Dendritic cell treated with granulocyte-macrophage colony-stimulating factor and Interleukin-4, amounts not matched to agents 40 ng/mL and 50 ng/mL, for 4 days (primary cell): ENCODE results near the gene DNASE1L2.
"Not testable (repeated sequence)": the region's sequence is repeated elsewhere in the genome, so short reads cannot be mapped to it uniquely, and the experiment has no call there.

Source experiments
- H3K27ac Mint-ChIP-seq: one replicate; pipeline ENCODE4 v1.8.0; 2022; ENCODE audit warnings: mild to moderate bottlenecking, mixed read lengths
- H3K27me3 Mint-ChIP-seq: one replicate; pipeline ENCODE4 v1.8.0; 2022; ENCODE audit warnings: mild to moderate bottlenecking, mixed read lengths
- H3K36me3 Mint-ChIP-seq: one replicate; pipeline ENCODE4 v1.8.0; 2022; ENCODE audit warnings: low read depth, mixed read lengths
- H3K4me1 Mint-ChIP-seq: one replicate; pipeline ENCODE4 v1.8.0; 2022; ENCODE audit warnings: low read depth, mixed read lengths
- H3K4me3 Mint-ChIP-seq: one replicate; pipeline ENCODE4 v1.8.0; 2022; ENCODE audit warnings: mild to moderate bottlenecking, moderate library complexity, mixed read lengths
- H3K9me3 Mint-ChIP-seq: one replicate; pipeline ENCODE4 v1.8.0; 2022; ENCODE audit warnings: mixed read lengths
- intact Hi-C: fragments of 100-400 bp; cut with micrococcal nuclease; formaldehyde crosslinking; loops from one replicate; pipeline ENCODE4 v1.15.0; 2022

DNASE1L2 gene

DNA sequence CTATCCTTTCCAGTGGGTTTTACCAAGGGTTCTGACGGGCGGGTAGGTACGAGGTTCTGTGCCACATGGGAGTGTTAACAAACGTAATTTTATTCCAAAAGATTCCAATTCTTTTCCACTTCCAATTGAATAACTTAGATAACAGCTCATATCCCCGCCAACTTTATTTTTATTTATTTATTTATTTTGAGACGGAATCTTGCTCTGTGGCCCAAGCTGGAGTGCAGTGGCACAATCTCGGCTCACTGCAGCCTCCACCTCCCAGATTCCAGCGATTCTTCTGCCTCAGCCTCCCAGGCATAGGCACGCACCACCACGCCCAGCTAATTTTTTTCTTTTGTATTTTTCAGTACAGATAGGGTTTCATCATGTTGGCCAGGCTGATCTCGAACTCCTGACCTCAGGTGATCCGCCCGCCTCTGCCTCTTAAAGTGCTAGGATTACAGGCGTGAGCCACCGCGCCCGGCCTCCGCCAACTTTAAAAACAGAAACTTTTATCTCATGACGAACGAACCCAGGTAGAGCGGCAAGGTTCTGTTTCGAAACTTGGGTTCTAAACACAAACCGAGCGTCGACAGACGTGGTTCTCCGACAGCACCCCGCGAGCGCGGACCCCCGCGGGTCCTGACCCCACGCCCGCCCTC lies 14.5 kb downstream of the DNASE1L2 start:
- Mint-ChIP-seq H3K4me3 (peak overlapping the region; percentile 88), H3K4me1 (peaks cover 12% of the 10 kb centered on the region), H3K9me3 (no peaks in the 10 kb centered on the region), H3K36me3 (peaks cover 61% of the 10 kb centered on the region), H3K27ac (peak overlapping the region; percentile 85), H3K27me3 (no peaks in the 10 kb centered on the region)
- intact Hi-C loops = loop anchor here (1.0 kb wide), 2 partner anchors 18 to 27 kb away; partner anchors contain the start of genes E4F1 and RNPS1

DNA sequence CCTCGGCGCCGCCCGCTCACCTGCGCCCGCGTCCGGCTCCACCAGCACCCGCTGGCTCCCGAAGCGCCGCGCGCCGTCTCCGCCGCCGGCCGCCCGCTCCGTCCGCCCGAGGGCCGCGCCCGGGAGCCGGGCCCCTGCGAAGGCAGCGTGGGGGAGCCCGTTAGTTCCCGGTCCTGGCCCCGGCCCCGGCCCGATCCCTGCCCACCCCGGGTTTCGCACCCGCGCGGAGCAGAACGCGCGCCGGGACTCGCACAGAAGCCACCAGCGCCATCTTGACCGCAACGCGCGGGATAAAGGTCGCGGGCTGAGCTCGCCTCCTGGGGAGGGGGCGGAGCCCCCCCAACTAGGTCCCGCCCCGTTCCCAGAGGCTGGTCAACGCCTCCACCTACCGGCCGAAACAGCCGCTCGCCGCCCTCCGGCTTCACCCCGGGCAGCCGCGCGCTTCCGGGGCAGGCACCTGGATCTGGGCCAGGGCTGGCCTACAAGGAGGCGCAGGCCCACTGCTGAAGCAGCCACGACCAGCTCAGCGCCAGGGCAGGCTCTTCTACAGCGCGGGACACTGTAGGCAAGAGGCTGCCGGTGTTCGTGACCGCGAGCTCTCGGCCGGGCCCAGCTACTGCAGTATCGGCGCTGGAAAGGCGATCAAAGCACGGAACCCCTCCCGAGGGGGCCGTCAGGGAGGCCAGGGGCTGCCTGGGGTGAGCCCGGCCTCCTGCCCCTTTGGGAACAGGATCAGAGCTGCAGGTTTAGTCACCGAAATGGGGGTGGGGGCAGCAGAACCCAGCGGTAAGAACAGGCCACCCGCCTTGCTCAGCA lies 15.3 kb downstream of the DNASE1L2 start, which contains the start of gene ECI1:
Gene ECI1, minus strand, starts transcription at position 292 of the 816 bp plus-strand sequence. Its CDS starts 21 bp downstream, at position 271.
- H3K4me1 Mint-ChIP-seq = peaks cover 12% of the 10 kb centered on the region
- H3K9me3 Mint-ChIP-seq = no peaks in the 10 kb centered on the region
- no peaks in the 10 kb centered on the region for H3K27me3 Mint-ChIP-seq
- peaks cover 61% of the 10 kb centered on the region for H3K36me3 Mint-ChIP-seq
- peak within 1 kb of the TSS; percentile 85 for H3K27ac Mint-ChIP-seq
- peak within 1 kb of the TSS; percentile 88 for H3K4me3 Mint-ChIP-seq
- intact Hi-C loops = loop anchor here (1.0 kb wide), 2 partner anchors 17 to 28 kb away; partner anchors contain the start of genes E4F1 and RNPS1

DNA sequence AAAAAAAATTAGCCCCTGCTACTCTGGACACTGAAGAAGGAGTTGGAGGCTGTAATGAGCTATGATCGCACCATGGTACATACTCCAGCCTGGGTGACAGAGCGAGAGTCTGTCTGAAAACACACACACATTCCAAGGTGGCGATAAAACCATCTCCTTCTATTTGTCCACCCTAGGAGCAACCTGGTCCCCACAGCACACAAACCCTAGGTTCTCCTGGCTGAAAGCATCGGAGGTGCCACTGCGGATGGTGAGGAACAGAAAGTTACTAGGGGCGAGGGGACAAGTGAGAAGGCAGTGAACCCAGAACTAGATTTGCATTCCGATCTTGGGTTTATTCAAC lies 16.5 kb downstream of the DNASE1L2 start:
- Mint-ChIP-seq H3K4me3 (no peak overlapping the region), H3K9me3 (no peaks in the 10 kb centered on the region), H3K27ac (no peak overlapping the region), H3K27me3 (no peaks in the 10 kb centered on the region), H3K36me3 (peaks cover 61% of the 10 kb centered on the region), H3K4me1 (peaks cover 12% of the 10 kb centered on the region)
- intact Hi-C loops = no loop called here

DNA sequence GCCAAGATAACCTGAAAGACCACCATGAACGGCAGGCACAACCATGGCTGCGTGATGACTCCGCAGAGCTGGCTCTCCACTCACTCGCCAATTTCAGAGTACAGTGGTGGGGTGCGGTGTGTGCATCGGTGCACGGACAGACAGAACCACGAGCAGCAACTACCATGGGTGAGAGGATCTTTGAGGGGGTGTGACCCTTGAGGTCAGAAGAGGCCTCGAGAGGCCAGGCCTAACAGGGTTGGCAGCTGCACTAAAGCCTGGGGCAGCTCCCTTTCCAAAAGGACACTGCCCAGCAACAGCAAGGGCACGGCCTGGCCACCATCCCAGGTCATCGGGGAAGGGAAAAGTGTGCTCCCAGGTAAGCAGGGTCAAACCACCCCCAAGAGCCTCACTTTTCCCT lies 17.0 kb downstream of the DNASE1L2 start:
- Mint-ChIP-seq H3K27ac (no peak overlapping the region), H3K9me3 (no peaks in the 10 kb centered on the region), H3K36me3 (peaks cover 61% of the 10 kb centered on the region), H3K4me1 (peaks cover 12% of the 10 kb centered on the region), H3K4me3 (no peak overlapping the region), H3K27me3 (no peaks in the 10 kb centered on the region)
- intact Hi-C loops = no loop called here

DNA sequence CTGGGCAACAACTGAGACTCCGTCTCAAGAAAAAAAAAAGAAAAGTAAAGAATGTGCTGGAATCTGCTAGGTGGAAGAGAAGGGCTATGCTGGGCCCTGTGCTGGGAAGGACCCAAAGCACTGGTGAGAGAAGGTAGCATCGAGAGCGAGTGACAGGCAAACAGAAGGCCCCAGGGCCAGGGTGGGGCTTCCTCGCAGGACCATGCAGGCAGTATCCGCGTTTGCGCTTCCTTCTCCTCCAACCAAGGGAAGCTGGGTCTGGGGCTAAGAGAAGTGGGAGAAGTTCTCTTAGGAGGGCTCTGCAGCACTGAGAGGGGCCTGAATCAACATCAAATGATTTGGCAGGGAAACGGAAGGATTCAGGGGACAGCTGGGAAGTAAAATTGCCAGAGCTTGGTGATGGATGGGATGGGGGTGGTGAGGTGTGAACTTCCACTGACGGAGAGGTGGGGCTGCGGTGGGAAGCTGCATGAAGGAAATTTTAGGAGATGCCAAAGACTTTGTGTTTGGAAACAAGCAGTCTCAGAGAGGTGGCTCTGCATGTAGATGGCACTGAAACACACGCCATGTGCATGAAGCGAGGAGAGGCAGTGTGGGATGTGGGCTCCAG lies 20.4 kb downstream of the DNASE1L2 start:
- intact Hi-C loops = no loop called here
- H3K27ac Mint-ChIP-seq = peak overlapping the region; percentile 9
- no peak overlapping the region for H3K4me3 Mint-ChIP-seq
- H3K27me3 Mint-ChIP-seq = no peaks in the 10 kb centered on the region
- H3K9me3 Mint-ChIP-seq = no peaks in the 10 kb centered on the region
- H3K4me1 Mint-ChIP-seq = peaks cover 5% of the 10 kb centered on the region
- peaks cover 91% of the 10 kb centered on the region for H3K36me3 Mint-ChIP-seq

DNA sequence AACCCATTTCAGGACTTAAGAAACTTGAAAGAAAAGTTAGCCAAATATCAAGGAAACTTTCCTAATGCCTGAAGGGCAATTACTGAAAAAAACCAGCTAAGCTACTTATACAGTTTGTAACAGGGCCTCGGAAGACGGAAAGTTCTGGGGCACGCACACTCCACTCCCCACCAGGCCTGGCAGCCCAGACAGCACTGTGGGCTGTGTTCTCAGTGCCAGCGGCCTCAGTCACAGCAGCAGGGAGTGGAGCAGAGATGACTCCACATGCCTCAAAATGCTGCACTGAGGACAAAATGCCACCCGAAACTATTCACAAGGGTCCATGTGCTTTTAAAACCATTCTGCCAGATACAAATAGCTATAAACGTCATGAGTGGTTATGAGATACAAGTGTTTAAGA lies 21.5 kb downstream of the DNASE1L2 start:
- H3K27ac Mint-ChIP-seq = no peak overlapping the region
- no peaks in the 10 kb centered on the region for H3K9me3 Mint-ChIP-seq
- intact Hi-C loops = no loop called here
- no peaks in the 10 kb centered on the region for H3K4me1 Mint-ChIP-seq
- peaks cover 100% of the 10 kb centered on the region for H3K36me3 Mint-ChIP-seq
- H3K4me3 Mint-ChIP-seq = no peak overlapping the region
- no peaks in the 10 kb centered on the region for H3K27me3 Mint-ChIP-seq

DNA sequence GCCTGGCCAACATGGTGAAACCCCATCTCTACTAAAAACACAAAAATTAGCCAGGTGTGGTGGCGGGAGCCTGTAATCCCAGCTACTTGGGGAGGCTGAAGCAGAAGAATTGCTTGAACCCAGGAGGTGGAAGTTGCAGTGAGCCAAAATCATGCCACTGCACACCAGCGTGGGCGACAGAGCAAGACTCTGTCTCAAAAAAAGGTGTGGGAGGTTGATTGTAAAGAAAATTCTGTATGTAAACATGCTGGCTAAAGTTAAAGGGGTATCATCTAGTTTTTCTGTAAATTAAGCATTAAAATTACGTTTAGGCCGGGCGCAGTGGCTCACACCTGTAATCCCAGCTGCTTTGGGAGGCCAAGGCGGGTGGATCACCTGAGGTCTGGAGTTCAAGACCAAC lies 22.3 kb downstream of the DNASE1L2 start:
- intact Hi-C loops, H3K27me3 Mint-ChIP-seq: not testable (repeated sequence)
- peaks cover 100% of the 10 kb centered on the region for H3K36me3 Mint-ChIP-seq

DNA sequence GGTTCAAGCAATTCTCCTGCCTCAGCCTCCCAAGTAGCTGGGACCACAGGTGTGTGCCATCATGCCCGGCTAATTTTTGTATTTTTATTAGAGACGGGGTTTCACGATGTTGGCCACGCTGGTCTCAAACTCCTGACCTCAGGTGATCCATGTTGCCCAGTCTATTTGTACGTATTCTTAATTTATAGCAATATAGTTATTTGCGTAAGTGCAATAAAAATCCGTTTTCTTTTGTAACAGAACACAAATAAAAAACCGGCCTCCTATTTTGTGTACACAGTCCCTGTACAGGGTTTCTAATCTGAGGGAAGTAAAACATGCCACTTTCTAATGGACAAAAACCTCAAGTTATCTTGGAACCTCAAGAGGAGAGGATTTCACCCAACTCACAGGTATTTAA lies 24.0 kb downstream of the DNASE1L2 start:
- intact Hi-C loops = loop anchor here (10.0 kb wide), 1 partner anchor 245 kb away; no protein-coding TSS in a partner anchor
- peaks cover 100% of the 10 kb centered on the region for H3K36me3 Mint-ChIP-seq

More for the DNA sequence above, 22.3 kb downstream of the DNASE1L2 start:
- not testable (repeated sequence) for H3K4me1 Mint-ChIP-seq, H3K9me3 Mint-ChIP-seq, H3K4me3 Mint-ChIP-seq, H3K27ac Mint-ChIP-seq

DNA sequence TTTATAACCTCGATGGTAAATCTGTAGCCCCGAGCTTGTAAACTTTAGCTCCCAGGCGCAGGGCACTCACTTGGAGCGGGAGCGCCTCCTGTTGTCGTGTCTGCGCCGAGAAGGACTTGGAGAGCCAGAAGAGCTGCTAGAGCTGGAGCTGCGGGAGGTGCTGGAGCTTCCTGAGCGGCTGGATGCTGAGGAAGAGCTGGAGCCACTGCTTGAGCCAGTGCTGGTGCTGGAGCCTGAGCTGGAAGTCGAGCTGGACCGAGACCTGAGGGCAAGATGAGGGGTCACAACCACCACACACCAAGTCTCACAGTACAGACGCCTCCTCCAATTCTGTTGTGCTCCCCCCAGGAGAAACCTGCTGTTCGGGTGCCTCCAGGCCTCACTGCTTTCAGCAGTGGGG lies 26.8 kb downstream of the DNASE1L2 start:
- not testable (repeated sequence) for H3K9me3 Mint-ChIP-seq, H3K4me3 Mint-ChIP-seq, H3K27me3 Mint-ChIP-seq, H3K27ac Mint-ChIP-seq
- intact Hi-C loops = loop anchor here (10.0 kb wide), 1 partner anchor 242 kb away; no protein-coding TSS in a partner anchor
- peaks cover 26% of the 10 kb centered on the region for H3K4me1 Mint-ChIP-seq
- H3K36me3 Mint-ChIP-seq = peaks cover 99% of the 10 kb centered on the region

More for the DNA sequence above, 24.0 kb downstream of the DNASE1L2 start:
- H3K27ac Mint-ChIP-seq = no peak overlapping the region
- H3K9me3 Mint-ChIP-seq = no peaks in the 10 kb centered on the region
- H3K4me1 Mint-ChIP-seq = peaks cover 11% of the 10 kb centered on the region
- H3K27me3 Mint-ChIP-seq = no peaks in the 10 kb centered on the region
- no peak overlapping the region for H3K4me3 Mint-ChIP-seq

DNA sequence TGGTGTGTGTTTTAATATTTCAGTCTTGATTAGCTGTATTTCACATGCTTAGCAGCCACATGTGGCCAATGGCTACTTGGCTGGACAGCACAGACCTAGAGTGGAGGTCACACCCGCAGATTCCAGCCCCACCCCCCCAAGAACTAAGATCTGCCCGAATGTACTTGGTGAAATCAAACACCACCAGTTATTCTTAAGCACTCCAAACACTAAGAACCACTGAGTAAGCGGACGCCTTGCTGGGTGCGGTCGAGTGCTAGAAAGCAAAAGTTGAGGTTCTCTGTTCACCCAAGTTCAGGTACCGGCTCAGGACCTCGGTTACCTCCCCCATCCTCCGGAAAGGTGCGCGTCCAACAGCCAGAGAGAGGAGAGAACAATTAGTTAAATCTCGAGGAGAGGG lies 30.6 kb downstream of the DNASE1L2 start:
- Mint-ChIP-seq H3K27ac (peak overlapping the region; percentile 98), H3K4me3 (peak overlapping the region; percentile 97), H3K4me1 (peaks cover 51% of the 10 kb centered on the region), H3K36me3 (peaks cover 76% of the 10 kb centered on the region)
- intact Hi-C loops = loop anchor here (10.0 kb wide), 1 partner anchor 238 kb away; no protein-coding TSS in a partner anchor
- H3K9me3 Mint-ChIP-seq, H3K27me3 Mint-ChIP-seq: not testable (repeated sequence)

DNA sequence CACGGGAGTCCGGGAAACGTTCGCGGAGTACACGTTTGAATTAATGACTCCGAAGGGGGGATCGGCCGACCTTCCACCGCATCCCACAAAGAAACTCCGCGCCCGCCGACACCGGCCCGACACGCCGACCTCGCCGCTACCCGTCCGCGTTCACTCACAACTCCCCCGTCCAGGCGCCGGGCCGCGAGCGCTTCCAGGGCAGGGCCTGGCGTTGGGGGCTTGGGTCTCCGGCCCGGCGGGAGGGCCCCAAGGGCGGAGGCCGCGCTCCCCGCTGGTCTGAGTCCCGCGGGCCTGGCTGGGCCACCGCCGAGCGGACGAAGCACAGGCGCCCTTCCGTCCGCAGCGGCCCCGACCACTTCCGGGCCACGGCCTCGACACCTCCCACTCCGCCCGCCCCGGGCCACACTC lies 31.3 kb downstream of the DNASE1L2 start:
- not testable (repeated sequence) for H3K9me3 Mint-ChIP-seq, H3K27me3 Mint-ChIP-seq
- Mint-ChIP-seq H3K4me3 (peak overlapping the region; percentile 97), H3K27ac (peak overlapping the region; percentile 98), H3K36me3 (peaks cover 70% of the 10 kb centered on the region), H3K4me1 (peaks cover 56% of the 10 kb centered on the region)
- intact Hi-C loops = loop anchor here (10.0 kb wide), 1 partner anchor 237 kb away; no protein-coding TSS in a partner anchor

DNA sequence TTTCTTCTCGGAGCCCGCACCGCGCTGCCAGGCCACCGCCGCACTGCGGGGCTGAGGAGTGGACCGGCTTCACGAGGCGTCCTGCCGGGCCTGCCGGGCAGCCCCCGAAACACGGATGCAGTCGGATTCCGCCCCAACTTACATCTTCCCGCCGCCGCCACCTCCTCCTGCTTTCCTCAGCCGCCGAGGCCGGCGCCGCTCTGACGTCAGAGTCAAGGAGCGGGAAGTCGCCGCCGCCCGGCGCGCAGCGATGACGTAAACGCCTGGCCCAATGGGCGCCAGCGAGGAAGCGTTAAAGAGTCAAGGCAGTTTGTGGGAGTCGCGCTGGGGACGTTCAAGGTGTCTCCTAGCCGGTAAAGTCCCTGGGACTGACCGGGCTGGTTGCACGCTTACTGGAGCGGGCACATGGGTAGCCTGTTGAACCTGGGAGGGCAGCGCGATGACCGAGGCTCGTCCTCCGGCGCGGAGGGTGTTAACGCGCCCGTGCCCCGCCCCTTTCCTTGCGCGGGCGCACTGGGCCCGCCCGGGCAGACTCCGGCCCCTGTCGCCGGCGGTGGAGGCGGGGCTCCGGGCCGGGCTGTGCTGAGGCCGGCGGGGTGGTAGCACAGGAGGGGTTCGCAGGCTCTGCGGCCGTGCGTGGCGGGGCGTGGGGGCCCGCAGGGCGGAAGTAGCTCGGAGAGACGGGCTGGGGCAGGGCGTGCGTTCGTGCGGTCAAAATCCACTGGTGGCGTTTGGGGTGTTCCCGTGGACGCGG lies 31.8 kb downstream of the DNASE1L2 start, which contains the start of gene RNPS1:
Gene RNPS1, minus strand, starts transcription at position 214 of the 754 bp plus-strand sequence. CDS start 3,483 bp downstream, outside the sequence.
- intact Hi-C loops = loop anchor here (1.0 to 10.0 kb wide), 2 partner anchors 17 to 237 kb away; partner anchors contain the start of gene ECI1
- H3K36me3 Mint-ChIP-seq = peaks cover 66% of the 10 kb centered on the region
- H3K27ac Mint-ChIP-seq = peak within 1 kb of the TSS; percentile 98
- peak within 1 kb of the TSS; percentile 97 for H3K4me3 Mint-ChIP-seq
- no peaks in the 10 kb centered on the region for H3K27me3 Mint-ChIP-seq
- H3K4me1 Mint-ChIP-seq = peaks cover 62% of the 10 kb centered on the region
- H3K9me3 Mint-ChIP-seq = no peaks in the 10 kb centered on the region

DNA sequence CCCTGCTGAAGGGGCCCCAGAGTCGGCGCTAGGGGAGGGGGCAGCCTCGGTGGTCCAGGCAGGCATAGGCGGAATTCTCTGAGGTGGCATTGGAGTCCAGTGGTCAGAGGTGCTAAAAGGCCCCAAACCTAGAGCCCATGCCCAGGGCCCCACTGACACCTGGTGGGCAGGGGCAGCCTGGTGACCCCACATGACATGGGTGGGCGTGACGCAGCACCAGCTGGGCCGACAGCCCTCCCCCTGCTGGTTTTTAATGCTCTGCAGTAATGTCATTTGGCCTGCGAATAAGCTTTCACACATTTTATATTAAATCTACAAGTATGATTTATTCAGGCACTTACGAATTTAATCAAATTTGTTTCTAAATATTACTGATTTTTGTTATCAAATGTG lies 33.8 kb downstream of the DNASE1L2 start:
- Mint-ChIP-seq H3K27me3 (no peaks in the 10 kb centered on the region), H3K9me3 (no peaks in the 10 kb centered on the region), H3K4me3 (no peak overlapping the region), H3K36me3 (peaks cover 53% of the 10 kb centered on the region), H3K4me1 (peaks cover 52% of the 10 kb centered on the region), H3K27ac (peak overlapping the region; percentile 98)
- intact Hi-C loops = no loop called here
